SU-DHL-6 (cell line): ENCODE measurements around the gene GRM7.

ENCODE experiments used
- EZH2phosphoT487 ChIP-seq: fragments of 200-600 bp; sonication (generic), shearing (Covaris generic); conservative IDR thresholded peaks from 2 replicates; pipeline ENCODE4 v1.6.1; 2018; ENCODE audit warnings: mild to moderate bottlenecking, antibody characterized with exemption, low read length, moderate library complexity, mixed read lengths
- TF ChIP-seq, protein P1 (sequence below): fragments of 200-600 bp; sonication (generic); IDR thresholded peaks from one replicate; pipeline ENCODE4 v1.5.1; 2017; ENCODE audit warnings: antibody characterized with exemption, mild to moderate bottlenecking, low read length, moderate library complexity; ENCODE audit not compliant: insufficient read depth, poor library complexity, severe bottlenecking

DNA sequence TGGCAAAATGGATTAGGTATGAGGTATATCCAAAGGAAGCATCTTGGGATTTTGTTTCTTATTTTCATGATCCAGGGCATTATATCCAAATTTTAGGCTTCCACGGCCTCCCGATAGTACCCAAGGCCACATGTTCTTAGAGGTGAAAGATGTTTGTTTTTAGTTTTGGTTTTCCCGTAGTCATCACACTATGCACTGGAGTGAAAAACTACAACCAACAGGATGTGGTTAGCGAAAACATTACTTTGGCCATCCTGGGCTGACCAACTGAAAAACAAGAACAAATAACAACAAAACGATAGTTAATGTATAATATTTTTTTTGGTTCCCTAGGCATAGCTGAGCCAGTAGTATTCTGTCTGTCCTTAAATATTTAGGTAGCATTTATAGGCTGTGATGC is 749.7 kb downstream of the GRM7 start:
- TF ChIP-seq, protein P1, sequence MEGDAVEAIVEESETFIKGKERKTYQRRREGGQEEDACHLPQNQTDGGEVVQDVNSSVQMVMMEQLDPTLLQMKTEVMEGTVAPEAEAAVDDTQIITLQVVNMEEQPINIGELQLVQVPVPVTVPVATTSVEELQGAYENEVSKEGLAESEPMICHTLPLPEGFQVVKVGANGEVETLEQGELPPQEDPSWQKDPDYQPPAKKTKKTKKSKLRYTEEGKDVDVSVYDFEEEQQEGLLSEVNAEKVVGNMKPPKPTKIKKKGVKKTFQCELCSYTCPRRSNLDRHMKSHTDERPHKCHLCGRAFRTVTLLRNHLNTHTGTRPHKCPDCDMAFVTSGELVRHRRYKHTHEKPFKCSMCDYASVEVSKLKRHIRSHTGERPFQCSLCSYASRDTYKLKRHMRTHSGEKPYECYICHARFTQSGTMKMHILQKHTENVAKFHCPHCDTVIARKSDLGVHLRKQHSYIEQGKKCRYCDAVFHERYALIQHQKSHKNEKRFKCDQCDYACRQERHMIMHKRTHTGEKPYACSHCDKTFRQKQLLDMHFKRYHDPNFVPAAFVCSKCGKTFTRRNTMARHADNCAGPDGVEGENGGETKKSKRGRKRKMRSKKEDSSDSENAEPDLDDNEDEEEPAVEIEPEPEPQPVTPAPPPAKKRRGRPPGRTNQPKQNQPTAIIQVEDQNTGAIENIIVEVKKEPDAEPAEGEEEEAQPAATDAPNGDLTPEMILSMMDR, result no peak
- TF ChIP-seq EZH2phosphoT487, result no peak
